Prostate gland (tissue), 2 donors: ENCODE data around the gene VDR.

Source experiments
- POLR2A ChIP-seq: fragments of 450-650 bp; IDR thresholded peaks from one replicate; pipeline ENCODE4 v1.6.1; 2016; ENCODE audit warnings: antibody characterized with exemption, mild to moderate bottlenecking
- TF ChIP-seq, protein P1 (sequence below), 4 experiments: fragments of 200-600 bp in 2 of 4; fragments of 450-650 bp in 2 of 4; sonication (generic) in 2 of 4; IDR thresholded peaks; 1 replicate in 3 of 4; 2 replicates in 1 of 4; pipeline ENCODE4 v1.5.1; 2016 to 2019; ENCODE audit warnings: antibody characterized with exemption in 4 of 4, mild to moderate bottlenecking in 2 of 4, moderate library complexity in 2 of 4

DNA sequence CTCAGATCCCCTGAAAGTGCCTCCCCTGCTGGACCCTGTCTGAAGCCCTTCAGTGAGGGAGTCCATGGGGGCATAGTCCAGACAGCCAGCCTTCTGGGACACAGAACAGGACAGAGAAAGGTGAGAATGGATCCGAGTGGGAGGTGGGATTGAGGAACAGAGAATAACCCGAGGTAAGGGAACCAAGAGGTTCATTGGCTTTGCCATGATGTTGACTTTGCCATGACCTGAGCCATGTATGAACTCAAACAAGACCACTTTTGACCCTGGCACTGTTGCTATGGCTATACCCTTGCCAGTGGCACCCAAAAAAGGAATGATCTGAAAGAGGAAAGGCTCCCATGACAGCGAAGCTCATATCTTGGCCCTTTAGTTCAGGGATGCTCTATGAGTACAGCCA lies 22.6 kb upstream of the VDR start:
- TF ChIP-seq, protein P1, sequence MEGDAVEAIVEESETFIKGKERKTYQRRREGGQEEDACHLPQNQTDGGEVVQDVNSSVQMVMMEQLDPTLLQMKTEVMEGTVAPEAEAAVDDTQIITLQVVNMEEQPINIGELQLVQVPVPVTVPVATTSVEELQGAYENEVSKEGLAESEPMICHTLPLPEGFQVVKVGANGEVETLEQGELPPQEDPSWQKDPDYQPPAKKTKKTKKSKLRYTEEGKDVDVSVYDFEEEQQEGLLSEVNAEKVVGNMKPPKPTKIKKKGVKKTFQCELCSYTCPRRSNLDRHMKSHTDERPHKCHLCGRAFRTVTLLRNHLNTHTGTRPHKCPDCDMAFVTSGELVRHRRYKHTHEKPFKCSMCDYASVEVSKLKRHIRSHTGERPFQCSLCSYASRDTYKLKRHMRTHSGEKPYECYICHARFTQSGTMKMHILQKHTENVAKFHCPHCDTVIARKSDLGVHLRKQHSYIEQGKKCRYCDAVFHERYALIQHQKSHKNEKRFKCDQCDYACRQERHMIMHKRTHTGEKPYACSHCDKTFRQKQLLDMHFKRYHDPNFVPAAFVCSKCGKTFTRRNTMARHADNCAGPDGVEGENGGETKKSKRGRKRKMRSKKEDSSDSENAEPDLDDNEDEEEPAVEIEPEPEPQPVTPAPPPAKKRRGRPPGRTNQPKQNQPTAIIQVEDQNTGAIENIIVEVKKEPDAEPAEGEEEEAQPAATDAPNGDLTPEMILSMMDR (IDR thresholded peaks at IDR 0.05), result no peak
- TF ChIP-seq POLR2A, result no peak
